ENCODE measurements around the gene CRIM1.

CRIM1 gene

GRCh38 chr2:36397728-36398413 lies 42.3 kb downstream of the CRIM1 start:
- no peak for DNase-seq (ENCODE audit: low read depth in 2 of 2)

DNA sequence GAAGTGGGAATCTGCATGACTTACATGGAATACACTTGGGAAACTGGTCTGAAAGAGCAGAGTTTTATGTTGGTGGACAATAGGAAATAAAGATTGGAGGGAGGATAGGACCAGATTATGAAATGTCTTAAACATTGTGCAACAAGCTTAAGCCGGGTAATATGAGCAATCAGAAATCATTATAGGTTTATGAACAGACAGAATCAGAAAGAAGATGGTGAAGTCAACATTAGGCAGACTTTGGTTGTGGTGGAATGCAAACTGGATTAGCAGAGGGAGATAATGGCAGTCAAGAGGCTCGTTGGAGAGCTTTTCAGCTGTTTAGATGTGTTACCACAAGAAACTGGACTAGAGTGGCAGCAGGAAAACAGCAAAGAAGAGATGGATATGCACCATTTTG lies 43.5 kb downstream of the CRIM1 start:
- DNase-seq (ENCODE audit: low read depth in 2 of 2): no peak

- DNase-seq (ENCODE audit: low read depth in 2 of 2): no peak
These were observed 48.2 kb downstream of the CRIM1 start for GRCh38 chr2:36403675-36404230.

DNA sequence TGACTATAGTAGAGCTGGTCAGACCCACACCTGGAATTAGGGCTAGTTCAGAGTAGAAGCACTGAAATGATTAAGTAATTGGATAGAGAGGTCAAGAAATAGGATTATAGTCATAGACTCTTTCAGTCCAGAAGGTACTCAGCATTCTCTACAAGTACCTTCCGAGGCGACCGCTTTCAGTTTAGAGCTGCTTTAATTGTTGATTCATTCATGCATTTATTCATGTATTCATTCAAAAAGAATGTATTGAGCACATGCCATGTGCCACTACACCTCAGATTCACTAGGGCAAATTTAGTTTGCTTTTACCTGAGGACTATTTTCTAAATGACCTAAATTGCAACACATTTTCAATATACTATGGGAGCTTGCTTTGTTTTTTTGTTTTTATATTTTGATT lies 48.7 kb downstream of the CRIM1 start:
- no peak for DNase-seq (ENCODE audit: low read depth in 2 of 2)

- no peak for DNase-seq (ENCODE audit: low read depth in 2 of 2)
These were observed 49.2 kb downstream of the CRIM1 start for GRCh38 chr2:36404754-36405153.

GRCh38 chr2:36405183-36405582 lies 49.6 kb downstream of the CRIM1 start:
- DNase-seq (ENCODE audit: low read depth in 2 of 2): no peak

GRCh38 chr2:36406296-36406695 lies 50.7 kb downstream of the CRIM1 start:
- no peak for DNase-seq (ENCODE audit: low read depth in 2 of 2)

- no peak for DNase-seq (ENCODE audit: low read depth in 2 of 2)
These were observed 51.8 kb downstream of the CRIM1 start for GRCh38 chr2:36407413-36407812.

- no peak for DNase-seq (ENCODE audit: low read depth in 2 of 2)
These were observed 52.7 kb downstream of the CRIM1 start for GRCh38 chr2:36408198-36408703.

GRCh38 chr2:36409335-36409734 lies 53.8 kb downstream of the CRIM1 start:
- no peak for DNase-seq (ENCODE audit: low read depth in 2 of 2)

DNA sequence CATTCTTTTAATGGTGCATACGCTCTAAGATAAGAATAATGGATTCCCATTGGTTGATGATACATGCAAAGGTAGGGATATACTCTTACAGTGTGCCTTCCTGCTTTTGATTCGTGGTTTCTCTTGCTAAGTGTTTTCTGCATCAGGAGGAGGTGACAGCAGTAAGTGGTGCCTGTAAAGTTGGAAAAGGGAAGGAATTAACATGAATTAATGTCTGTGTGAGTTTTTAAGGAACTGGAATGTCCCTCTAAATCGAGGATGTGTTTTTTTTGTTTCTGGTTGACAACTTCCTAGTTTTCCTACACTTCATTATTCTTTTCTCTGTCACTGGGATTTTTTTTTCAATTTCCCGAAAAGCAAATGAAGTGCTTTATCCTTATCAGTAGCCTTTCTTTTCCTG lies 54.4 kb downstream of the CRIM1 start:
- DNase-seq (ENCODE audit: low read depth in 2 of 2): no peak

DNA sequence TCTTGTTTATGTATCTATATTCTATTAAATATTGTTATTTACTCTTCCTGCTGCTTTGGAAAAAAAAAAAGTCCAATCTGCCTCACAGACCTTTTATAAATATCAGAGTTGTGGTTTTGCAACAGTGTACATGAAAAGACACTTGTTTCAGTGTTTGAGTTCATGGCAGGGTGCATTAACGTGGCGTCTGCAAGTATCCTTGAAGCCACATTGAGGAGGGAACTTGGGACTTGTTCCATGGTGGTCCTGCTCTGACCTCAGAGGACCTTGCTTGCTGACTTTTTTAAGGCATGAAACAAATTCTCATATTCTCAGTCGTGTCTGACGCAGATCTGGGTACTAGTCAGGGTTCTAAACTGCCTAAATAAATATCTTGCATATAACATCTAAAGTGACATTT lies 55.1 kb downstream of the CRIM1 start:
- DNase-seq (ENCODE audit: low read depth in 2 of 2): no peak

DNA sequence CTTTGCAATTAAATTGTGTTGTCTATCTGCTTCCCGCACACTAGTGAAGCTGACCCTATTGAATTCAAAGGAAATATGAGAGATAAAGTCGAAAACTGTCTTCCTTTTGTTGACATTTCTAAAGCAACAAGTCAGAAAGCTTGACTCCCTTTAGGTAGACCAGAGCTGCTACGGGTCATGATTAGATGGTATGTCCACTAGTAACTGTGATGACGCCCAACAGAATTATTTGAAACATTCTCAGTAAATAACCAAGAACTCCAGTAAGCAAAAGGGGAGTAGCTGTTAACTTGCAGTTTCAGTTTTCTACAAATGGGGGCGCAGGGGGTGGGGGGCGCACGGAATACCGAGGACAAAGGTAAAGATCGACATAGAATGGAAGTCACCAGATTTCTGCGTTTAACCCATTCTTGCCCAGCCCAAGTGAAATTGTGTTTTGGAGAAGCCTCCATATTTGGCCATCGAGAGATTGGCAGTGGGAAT lies 56.4 kb downstream of the CRIM1 start:
- DNase-seq (ENCODE audit: low read depth in 2 of 2): no peak

- DNase-seq (ENCODE audit: low read depth in 2 of 2): no peak
These were observed 57.6 kb downstream of the CRIM1 start for GRCh38 chr2:36413218-36413617.

- no peak for DNase-seq (ENCODE audit: low read depth in 2 of 2)
These were observed 58.7 kb downstream of the CRIM1 start for GRCh38 chr2:36414307-36414706.

DNA sequence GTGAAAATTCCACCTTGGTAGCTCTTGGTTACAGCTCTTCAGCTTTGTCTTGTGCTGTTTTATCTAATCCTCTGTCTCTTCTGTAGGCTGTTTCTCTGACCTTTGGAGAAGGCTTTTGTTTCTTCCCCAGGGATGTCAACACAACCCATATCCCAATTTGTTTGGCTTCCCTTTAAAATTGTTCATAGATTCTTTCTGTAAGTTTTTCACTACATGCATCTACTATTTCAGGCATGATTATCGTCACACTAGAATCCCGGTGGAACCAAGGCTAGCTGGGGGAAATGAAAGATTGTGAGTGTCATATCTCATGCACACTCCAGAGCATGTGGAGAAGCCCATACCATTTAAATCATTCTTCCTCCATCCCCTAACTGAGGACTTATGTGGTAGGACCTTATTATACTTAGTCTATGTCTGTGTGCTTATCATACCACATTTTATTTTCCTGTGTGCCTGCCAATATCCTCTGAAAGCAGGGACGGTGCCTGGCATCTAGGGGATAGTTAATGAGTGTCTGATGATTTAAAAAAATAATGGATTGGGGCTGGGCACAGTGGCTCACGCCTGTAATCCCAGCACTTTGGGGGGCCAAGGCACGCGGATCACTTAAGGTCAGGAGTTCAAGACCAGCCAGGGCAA lies 59.9 kb downstream of the CRIM1 start:
- DNase-seq (ENCODE audit: low read depth in 2 of 2): no peak

DNA sequence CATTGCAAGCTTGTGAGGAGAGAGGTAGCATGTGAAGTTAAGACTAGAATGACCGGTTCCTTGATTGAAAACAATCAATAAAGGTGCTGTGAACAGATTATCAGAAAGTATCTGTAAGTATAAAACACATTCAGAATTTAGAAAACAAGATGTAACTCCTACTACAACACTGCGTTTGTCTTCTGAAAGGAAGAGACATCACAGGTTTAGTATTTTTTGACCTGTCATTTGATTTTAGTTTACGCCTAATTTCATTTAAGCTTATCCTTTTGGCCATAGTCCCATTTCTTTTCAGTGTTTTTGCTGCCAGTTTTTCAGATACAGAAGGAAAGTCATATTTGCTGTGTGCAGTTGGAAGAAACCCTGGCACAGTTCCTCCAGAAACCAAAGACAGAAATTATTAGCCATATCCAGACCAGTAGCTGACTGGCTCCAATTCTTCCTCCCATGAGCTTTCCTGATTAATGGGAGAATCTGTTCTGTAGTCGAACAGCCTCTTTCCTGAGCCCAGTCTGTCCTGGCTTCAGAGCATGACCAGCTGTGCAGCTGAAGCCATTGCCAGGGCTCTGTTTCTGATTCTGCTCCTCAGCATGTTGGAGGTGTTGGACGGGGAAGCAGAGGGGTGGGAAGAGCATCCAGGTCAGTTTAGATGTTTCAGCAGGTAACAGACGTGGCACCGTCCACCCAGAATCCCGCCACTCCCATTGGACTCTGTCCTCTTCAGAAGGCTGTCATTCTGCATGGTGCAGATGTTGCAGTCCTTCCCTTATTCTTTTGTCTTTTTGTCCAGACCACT lies 61.0 kb downstream of the CRIM1 start:
- no peak for DNase-seq (ENCODE audit: low read depth in 2 of 2)

DNA sequence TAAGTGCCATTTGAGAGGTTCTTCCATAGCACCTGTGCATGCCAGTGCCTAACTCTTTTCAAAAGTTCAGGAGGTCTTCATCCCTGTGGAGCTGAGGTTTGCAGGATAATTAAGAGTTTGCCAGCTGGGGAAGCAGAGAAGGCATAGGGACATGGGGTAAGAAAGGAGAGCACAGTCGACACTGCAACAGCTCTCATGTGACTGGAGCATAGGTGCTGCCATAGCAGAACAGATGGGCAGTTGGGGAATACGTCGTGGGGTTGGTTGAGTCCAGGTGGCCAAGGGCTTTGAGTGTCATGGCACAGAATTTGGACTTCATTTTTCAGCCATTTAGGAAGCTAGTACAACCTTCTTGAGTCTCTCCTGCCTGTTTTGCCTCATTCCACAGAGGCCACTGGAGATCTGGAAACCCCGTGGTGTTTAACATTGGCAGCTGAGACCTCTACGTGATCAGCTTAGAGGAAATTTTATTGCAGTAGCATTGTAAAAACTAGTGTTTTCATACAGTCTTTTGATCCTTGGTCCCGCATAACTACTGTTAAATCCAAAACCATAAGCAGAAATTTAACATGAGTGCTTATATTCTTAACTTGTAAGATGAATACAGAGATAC lies 65.1 kb downstream of the CRIM1 start:
- no peak for DNase-seq (ENCODE audit: low read depth in 2 of 2)

- DNase-seq (ENCODE audit: low read depth in 2 of 2): no peak
These were observed 65.8 kb downstream of the CRIM1 start for GRCh38 chr2:36421379-36421778.

DNA sequence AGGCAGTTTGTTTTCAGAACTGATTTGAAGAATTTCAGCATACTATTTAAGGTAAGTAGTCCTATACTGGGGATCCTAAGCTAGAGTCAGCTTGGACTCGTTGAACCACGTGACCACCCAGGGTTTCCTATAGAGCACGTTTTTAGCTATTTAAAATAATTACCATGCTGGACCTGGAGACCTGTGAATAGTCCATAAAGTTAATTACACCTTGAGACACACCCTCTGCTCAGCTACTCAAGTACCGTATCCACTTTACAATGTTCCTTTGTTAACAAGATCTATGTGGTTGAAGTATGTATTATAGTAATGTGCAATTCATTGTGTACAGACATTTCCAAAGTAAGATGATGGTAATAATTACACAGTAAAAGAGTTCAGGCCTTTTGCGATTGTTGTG lies 67.6 kb downstream of the CRIM1 start:
- no peak for DNase-seq (ENCODE audit: low read depth in 2 of 2)

- no peak for DNase-seq (ENCODE audit: low read depth in 2 of 2)
These were observed 68.1 kb downstream of the CRIM1 start for GRCh38 chr2:36423619-36424120.

Data from stimulated activated CD8-positive, alpha-beta memory T cell treated with anti-CD3 and anti-CD28 coated beads, Interleukin-15, amount 100 ng/mL, for 4 hours (primary cell).